GM23338 (cell line): ENCODE data around the gene GLA.

Source experiments
- EZH2 ChIP-seq: fragments of 200-600 bp; sonication (generic); IDR thresholded peaks from one replicate; pipeline ENCODE4 v1.8.0; 2017; ENCODE audit warnings: antibody characterized with exemption, mild to moderate bottlenecking, low read depth; ENCODE audit not compliant: unreplicated experiment
- JUNB ChIP-seq: IDR thresholded peaks from one replicate; pipeline ENCODE4 v1.6.1; 2016; ENCODE audit warnings: antibody characterized with exemption; ENCODE audit not compliant: unreplicated experiment
- ZNF114 ChIP-seq: fragments of 250-450 bp; sonication (Bioruptor Pico); IDR thresholded peaks from 2 replicates; pipeline ENCODE4 v1.5.0; 2020; ENCODE audit warnings: mild to moderate bottlenecking, moderate library complexity
- TF ChIP-seq, protein P1 (sequence below), 2 experiments: fragments of 200-600 bp in 1 of 2; sonication (generic) in 1 of 2; conservative IDR thresholded peaks; 2 replicates each; pipeline versions ENCODE4 v1.5.1 to v1.6.1; 2016 to 2017; ENCODE audit warnings: antibody characterized with exemption in 2 of 2, low read depth in 2 of 2, mild to moderate bottlenecking in 2 of 2, moderate library complexity in 1 of 2
- TF ChIP-seq, protein P2 (sequence below): IDR thresholded peaks from one replicate; pipeline ENCODE4 v1.6.1; 2018; ENCODE audit warnings: antibody characterized with exemption; ENCODE audit not compliant: unreplicated experiment

DNA sequence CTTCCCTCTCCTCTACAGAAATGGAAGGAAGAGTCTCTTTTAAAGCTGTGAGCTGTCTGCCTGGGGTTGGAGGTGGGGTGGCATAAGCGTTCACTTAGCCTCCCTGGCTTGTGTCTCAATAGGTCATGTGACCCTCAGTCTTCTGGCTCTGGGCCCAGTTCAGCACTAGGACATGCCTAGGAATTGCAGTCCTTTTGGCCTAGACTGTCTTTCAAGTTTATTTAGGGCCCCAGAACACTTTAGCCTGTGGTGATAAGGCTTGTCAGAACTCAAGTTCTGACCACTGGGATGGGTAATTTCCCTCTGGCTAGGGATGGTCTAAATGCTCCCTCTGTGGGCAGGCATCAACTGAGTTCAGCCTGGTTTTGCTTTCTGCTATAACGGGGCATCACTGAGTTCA is 43.2 kb upstream of the GLA start:
- TF ChIP-seq, protein P1, sequence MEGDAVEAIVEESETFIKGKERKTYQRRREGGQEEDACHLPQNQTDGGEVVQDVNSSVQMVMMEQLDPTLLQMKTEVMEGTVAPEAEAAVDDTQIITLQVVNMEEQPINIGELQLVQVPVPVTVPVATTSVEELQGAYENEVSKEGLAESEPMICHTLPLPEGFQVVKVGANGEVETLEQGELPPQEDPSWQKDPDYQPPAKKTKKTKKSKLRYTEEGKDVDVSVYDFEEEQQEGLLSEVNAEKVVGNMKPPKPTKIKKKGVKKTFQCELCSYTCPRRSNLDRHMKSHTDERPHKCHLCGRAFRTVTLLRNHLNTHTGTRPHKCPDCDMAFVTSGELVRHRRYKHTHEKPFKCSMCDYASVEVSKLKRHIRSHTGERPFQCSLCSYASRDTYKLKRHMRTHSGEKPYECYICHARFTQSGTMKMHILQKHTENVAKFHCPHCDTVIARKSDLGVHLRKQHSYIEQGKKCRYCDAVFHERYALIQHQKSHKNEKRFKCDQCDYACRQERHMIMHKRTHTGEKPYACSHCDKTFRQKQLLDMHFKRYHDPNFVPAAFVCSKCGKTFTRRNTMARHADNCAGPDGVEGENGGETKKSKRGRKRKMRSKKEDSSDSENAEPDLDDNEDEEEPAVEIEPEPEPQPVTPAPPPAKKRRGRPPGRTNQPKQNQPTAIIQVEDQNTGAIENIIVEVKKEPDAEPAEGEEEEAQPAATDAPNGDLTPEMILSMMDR (conservative IDR thresholded peaks at IDR 0.05; ENCODE audit: low read depth in 2 of 2) = no peak
- no peak for TF ChIP-seq JUNB
- TF ChIP-seq EZH2 = no peak
- TF ChIP-seq, protein P2, sequence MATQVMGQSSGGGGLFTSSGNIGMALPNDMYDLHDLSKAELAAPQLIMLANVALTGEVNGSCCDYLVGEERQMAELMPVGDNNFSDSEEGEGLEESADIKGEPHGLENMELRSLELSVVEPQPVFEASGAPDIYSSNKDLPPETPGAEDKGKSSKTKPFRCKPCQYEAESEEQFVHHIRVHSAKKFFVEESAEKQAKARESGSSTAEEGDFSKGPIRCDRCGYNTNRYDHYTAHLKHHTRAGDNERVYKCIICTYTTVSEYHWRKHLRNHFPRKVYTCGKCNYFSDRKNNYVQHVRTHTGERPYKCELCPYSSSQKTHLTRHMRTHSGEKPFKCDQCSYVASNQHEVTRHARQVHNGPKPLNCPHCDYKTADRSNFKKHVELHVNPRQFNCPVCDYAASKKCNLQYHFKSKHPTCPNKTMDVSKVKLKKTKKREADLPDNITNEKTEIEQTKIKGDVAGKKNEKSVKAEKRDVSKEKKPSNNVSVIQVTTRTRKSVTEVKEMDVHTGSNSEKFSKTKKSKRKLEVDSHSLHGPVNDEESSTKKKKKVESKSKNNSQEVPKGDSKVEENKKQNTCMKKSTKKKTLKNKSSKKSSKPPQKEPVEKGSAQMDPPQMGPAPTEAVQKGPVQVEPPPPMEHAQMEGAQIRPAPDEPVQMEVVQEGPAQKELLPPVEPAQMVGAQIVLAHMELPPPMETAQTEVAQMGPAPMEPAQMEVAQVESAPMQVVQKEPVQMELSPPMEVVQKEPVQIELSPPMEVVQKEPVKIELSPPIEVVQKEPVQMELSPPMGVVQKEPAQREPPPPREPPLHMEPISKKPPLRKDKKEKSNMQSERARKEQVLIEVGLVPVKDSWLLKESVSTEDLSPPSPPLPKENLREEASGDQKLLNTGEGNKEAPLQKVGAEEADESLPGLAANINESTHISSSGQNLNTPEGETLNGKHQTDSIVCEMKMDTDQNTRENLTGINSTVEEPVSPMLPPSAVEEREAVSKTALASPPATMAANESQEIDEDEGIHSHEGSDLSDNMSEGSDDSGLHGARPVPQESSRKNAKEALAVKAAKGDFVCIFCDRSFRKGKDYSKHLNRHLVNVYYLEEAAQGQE = no peak
- TF ChIP-seq ZNF114 (CRISPR knock-in tag) = no peak
